COLO668 (cell line): ENCODE results near the gene RABL3.
"Not testable (repeated sequence)": the region's sequence is repeated elsewhere in the genome, so short reads cannot be mapped to it uniquely, and the experiment has no call there.

Experiments used
- DNase-seq: peaks from one replicate; lab custom pipeline; 2025; ENCODE audit not compliant: unreplicated experiment; lab: John Stamatoyannopoulos, UW

The RABL3 gene

DNA sequence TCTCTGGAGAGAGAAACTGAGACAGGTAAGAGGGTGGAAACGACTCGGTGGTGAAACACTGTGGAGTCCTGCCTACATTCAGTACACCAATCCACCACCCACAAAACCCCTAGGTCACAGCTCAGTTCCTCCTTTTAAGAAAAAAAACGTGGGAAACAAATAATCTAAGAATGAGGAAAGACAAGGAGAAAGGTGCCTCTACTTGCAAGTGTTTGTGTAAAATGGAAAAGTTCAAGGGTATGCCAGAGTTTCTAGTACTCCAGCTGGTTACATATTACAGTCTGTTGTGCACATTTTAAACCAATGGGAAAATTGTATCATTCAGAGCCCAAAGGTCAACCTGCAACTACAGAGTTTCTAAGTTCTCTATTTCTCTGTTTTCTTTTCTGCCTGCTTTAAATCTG is 92.5 kb downstream of the RABL3 start:
- no peak for DNase-seq

DNA sequence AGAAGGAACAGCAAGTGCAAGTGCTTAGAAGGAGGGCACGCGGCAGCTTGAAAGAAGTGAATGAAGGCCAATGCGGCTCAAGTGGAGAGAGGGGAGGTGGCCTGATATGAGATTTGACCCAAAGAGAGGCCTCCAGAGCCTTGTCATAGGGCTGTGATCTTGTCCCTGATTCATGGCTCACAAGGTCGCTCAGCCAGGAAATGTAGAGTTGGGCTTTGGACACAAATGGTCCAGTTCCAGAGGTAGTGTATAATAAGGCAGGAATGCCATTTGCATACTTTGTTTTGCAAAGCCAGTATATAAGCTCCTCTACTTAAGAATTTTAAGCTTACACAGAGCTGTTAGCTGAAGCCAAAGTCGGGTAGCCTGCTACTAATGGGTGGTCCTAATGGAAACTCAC is 94.0 kb downstream of the RABL3 start:
- DNase-seq = no peak

DNA sequence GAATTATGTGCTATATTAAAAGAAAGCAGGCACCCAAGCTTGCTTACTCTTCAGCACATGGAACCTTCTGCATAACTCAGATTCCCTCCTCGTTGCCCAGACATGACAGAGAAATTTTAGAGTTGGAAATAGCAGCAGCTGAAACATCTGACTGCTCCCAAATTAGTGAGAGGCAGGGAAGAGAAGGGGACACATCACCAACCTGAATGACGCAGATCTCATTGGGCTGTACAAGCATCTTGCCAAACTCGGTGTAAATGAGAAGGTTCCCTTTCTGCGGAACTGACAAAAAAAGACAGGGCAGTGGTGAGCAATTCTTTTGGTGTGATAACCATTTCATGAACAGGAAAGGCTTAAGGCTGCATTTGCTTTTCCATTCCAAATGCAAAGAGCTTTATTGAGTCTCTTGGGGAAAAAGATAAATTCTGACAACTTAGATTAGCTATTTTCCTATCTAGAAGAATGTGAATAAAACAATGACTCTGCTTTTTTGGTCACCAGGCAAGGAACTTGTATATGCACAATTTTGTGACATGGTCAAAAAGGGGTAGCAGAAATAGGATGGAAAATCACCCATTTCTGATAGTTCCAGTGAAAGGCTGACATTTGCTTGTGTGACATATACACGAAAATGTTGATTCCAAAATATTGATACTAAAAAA is 95.4 kb downstream of the RABL3 start:
- DNase-seq = no peak

DNA sequence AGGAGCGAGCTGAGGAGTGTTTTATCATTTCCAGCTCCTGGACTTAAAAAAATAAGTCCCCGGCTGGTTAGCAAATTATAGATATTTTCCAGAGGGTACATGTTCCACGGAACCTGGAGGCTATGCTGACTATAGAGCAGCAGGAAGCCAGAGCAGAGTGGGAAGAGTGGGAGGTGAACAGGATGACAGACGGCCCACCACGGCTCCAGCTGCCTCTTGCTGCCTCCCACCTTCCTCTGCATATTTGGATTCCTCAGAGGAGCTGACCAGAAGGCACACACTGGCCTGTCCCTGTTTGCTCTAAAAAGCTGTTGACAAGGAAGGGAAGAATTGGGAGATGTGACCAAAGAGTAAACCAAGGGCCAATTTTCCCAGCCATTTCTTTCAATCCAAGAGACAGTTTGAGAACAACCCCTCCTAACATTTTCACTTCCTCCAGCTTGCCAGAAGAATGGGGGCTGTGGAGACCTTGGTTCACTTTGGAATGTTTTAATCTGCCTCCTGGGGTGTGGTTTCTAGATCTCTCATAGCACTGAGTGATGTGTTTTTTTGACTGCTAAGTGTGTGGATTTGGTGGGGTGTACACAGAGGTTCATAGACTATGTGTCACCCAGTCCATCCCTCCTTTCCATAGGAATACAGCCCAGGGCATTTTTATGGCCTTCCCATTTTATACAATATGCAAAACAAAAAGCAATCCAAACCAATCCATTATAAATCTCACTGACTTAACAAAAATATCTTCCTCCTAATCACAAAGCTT is 97.1 kb downstream of the RABL3 start:
- DNase-seq = no peak

DNA sequence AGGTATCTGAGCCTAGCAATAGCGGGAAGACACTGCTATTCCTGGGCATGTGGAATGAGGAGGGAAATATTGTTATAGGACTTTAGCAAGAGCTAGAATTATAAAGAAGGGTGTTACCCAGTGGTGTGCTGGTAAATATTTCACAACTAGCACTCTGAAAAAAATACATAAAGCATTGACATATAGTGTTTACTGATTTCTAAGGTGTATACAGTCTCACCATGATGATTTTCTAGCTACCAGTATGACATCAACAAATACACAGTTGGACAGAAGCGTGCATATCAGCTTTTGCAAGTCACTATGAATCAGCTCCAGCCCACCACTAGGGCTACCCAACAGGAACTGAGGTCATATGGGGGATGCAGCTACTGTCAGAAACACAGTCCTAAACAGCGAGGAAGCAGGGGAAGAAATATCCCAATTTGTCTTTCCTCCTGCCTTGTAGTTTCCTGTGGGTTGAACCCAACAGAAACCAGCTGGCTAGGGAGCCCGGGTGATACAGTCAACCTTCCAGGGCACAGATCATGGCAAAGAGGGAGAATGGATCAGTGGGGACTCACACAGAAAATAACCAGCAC is 99.9 kb downstream of the RABL3 start:
- DNase-seq = no peak

DNA sequence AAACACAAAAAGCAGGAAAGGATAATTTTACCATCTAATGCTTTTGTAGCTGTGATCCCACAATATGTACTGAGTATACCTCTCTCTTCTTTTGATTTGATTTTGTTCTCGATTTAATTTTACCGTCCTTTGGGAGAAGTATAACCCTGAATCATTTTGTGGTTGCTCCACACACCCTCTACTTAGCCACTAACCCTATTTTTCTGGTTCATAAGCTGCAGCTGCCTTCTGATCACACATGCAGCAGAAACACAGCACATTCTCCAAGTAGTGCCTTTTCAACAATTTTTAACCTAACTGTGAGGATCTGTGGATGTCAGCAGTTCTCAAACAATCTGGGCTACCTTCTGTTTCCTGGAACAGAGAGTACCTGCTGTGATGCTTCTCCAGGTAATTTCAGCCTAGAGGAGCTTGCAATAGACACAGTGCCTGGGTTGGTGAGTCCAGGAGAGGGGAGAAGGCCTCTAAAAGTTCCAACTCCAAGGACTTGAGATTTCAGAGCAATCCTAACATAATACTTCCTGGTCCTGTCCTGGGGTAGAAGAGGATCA is 100.5 kb downstream of the RABL3 start:
- no peak for DNase-seq

DNA sequence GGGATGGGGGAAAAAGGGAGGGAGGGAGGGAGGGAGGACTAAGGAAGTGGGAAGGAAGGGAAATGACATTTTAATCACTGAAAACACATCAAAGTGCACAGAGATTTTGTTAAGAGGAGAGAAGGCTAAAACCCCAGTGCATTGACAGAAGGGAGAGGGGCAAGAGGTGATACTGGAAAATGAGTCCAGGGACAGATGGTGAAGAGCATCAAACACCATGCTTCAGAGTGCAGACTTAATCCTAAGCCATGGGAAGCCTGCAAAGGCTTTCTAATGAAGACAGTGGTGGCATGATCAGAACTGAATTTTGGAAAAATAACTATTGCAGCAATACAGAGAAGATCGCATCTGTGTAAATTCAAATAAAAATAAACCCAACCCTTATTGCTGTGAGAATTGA is 102.1 kb downstream of the RABL3 start:
- DNase-seq = no peak

DNA sequence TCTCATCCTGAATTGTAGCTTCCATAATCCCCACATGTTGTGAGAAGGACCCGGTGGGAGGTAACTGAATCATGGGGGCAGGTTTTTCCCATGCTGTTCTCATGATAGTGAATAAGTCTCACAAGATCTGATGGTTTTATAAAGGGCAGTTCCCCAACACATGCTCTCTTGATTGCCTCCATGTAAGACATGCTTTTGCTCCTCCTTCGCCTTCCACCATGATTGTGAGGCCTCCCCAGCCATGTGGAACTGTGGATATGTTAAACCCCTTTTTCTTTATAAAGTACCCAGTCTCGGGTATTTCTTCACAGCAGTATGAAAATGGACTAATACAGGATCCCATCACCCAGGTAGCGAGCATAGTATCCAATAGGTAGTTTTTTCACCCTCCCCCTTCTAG is 103.5 kb downstream of the RABL3 start:
- not testable (repeated sequence) for DNase-seq

DNA sequence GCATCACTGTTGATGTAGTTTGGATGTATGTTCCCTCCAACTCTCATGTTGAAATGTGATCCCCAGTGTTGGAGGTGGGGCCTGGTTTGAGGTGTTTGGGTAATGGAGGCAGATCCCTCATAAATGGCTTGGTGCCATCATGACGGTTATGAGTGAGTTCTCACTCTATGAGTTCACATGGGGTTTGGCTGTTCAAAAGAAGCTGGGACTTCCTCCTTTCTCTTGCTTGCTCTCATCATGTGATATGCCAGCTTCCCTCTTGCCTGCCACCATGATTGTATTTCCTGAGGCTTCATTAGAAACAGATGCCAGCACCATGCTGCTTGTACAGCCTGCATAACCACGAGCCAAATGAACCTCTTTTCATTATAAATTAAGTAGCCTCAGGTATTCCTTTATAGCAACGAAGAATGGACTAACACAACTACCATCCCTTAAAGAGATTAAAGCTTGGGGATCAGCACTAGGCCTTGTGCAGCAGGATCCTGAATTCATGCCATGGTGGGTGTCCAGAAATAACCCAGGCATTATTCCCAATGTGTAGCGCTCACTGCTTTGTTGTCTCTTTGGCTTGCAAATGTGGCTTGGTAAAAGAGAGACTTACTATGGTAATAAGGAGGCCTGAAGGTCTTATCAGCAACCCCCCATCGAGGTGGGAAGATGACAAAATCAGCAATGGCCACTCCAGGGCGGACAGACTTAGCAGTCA is 104.3 kb downstream of the RABL3 start:
- no peak for DNase-seq

DNA sequence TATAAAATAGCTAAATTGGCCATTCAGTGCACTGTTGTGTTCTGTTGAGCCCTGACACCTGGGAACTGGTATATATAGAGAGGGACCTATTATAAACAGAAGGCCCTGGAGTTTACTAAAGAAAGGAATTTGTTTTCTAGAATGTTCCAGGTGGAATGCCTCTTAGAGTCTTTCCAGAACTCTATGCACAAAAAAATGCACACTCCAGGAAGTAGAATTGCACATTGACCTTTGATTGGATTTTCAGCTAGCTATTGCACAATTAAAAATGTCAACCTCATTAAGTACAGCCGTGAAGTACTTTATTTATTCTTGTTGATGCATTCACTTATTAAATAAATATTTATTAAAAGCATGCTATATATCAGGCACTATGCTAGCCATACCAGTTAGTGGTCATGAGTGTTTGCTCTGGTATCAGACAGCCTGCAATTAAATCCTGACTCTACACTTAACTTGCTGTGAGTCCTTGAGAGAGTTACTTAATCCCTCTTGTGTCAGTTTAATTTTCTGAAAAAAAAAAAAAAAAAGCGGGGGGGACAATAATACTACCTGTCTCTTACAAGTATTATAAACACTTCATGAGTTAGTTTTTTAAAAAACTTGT is 105.4 kb downstream of the RABL3 start:
- no peak for DNase-seq
